Stomach (tissue), 9 donors: ENCODE measurements around the gene EIF6. TPM values are rescaled to one million over a fixed set of nuclear protein-coding genes. Genes with fewer than 3 reads are reported as not detected.

Source experiments
- DNase-seq, 2 donors: peaks; one replicate each; pipeline versions ENCODE4 v3.0.0 to v3.0.0-alpha.2; 2013 to 2019
- H3K27ac ChIP-seq, 5 donors: fragments of 200-600 bp in 4 of 5; sonication (generic) in 4 of 5; one replicate each; pipeline ENCODE4 v1.5.1; 2013 to 2019; ENCODE audit warnings: mild to moderate bottlenecking in 1 of 5, moderate library complexity in 1 of 5
- H3K27me3 ChIP-seq, 3 donors: fragments of 200-600 bp; sonication (generic); one replicate each; pipeline ENCODE4 v1.5.1; 2017 to 2019; ENCODE audit warnings: mixed run types in 1 of 3
- H3K36me3 ChIP-seq, 4 donors: fragments of 200-600 bp; sonication (generic); 1 replicate in 3 of 4; 2 replicates in 1 of 4; pipeline ENCODE4 v1.5.1; 2016 to 2019
- H3K4me1 ChIP-seq, 4 donors: fragments of 200-600 bp; sonication (generic); one replicate each; pipeline ENCODE4 v1.5.1; 2016 to 2019
- H3K4me3 ChIP-seq, 4 donors: fragments of 200-600 bp; sonication (generic) in 3 of 4; one replicate each; pipeline ENCODE4 v1.5.1; 2016 to 2019; ENCODE audit warnings: mild to moderate bottlenecking in 1 of 4
- H3K9me3 ChIP-seq, 4 donors: fragments of 200-600 bp; sonication (generic); one replicate each; pipeline ENCODE4 v1.5.1; 2016 to 2019
- CTCF ChIP-seq, 7 experiments: fragments of 450-650 bp in 4 of 7; fragments of 200-600 bp in 3 of 7; sonication (generic) in 3 of 7; IDR thresholded peaks; one replicate each; pipeline ENCODE4 v1.5.1; 2016 to 2019; ENCODE audit warnings: antibody characterized with exemption in 7 of 7, control low read depth in 2 of 7, mild to moderate bottlenecking in 1 of 7
- EP300 ChIP-seq: sonication (generic); formaldehyde crosslinking; IDR thresholded peaks from one replicate; pipeline ENCODE4 v1.6.1; 2017; ENCODE audit warnings: antibody characterized with exemption
- POLR2A ChIP-seq, 4 donors: fragments of 450-650 bp; IDR thresholded peaks; one replicate each; pipeline ENCODE4 v1.6.1; 2016; ENCODE audit warnings: antibody characterized with exemption in 4 of 4, control low read depth in 2 of 4, mild to moderate bottlenecking in 1 of 4, moderate library complexity in 1 of 4
- POLR2AphosphoS5 ChIP-seq, 3 donors: sonication (generic); formaldehyde crosslinking; IDR thresholded peaks; one replicate each; pipeline ENCODE4 v1.6.1; 2016; ENCODE audit warnings: antibody characterized with exemption in 3 of 3
- WGBS, 5 donors: extraction: QIAGEN DNeasy Blood & Tissue Kit in 3 of 5; methylation state at CpG; one replicate each; pipeline versions ENCODE4 v1.1.5 to v1.1.7; 2013 to 2018; 5-methylcytosine and 5-hydroxymethylcytosine counted together
- intact Hi-C: fragments of 100-400 bp; cut with DNase I; formaldehyde crosslinking; loops from one replicate; pipeline ENCODE4 v1.15.1; 2023; ENCODE audit warnings: low total_unique reads
- polyA plus RNA-seq, 3 donors: library from polyadenylated mRNA; stranded (reverse); fragments of 200-250 nt; gene quantifications; one replicate each; pipeline ENCODE4 v1.2.3, GENCODE V29; 2013
- total RNA-seq, 5 donors: library from RNA; depleted of rRNA; stranded (reverse); fragments of >200 nt; gene quantifications; one replicate each; pipeline versions ENCODE4 v1.1.0 to v1.2.3, GENCODE V29; 2014 to 2016
- donor health status: healthy with polysubstance abuse.
- donor health status: Bipolar disorder and iron deficiency.
- donor health status: healthy.

EIF6 gene
- total and polyA plus RNA-seq, 8 donors, result 16.3 to 163 (median 99.1) TPM

GRCh38 chr20:35329435-35330139 is 45.0 kb upstream of the EIF6 start:
- TF ChIP-seq POLR2AphosphoS5 (IDR thresholded peaks at IDR 0.05), result no peak
- TF ChIP-seq EP300, result no peak
- peak in 3 of 7 experiments; percentile 13 to 44 (median 27) for TF ChIP-seq CTCF (IDR thresholded peaks at IDR 0.05)
- H3K27me3 ChIP-seq, result no peaks in the 10 kb centered on the region
- H3K4me1 ChIP-seq, result peaks cover 5 to 54% (median 32%) of the 10 kb centered on the region in 4 donors
- no peaks in the 10 kb centered on the region for H3K36me3 ChIP-seq
- 42 to 70% (median 47%) methylated on average over 4 of the region's 4 CpGs for WGBS, 5 donors
- intact Hi-C loops, result no loop called here
- H3K27ac ChIP-seq, result no peak overlapping the region
- no peak overlapping the region for H3K4me3 ChIP-seq
- H3K9me3 ChIP-seq, result no peaks in the 10 kb centered on the region
- peak; percentile 48 to 60 for DNase-seq

GRCh38 chr20:35328689-35329088 is 44.1 kb upstream of the EIF6 start:
- Histone ChIP-seq H3K4me1 (peaks cover 5 to 45% (median 29%) of the 10 kb centered on the region in 4 donors), H3K27me3 (no peaks in the 10 kb centered on the region), H3K4me3 (no peak overlapping the region), H3K9me3 (no peaks in the 10 kb centered on the region), H3K36me3 (no peaks in the 10 kb centered on the region), H3K27ac (no peak overlapping the region)
- intact Hi-C loops, result no loop called here
- WGBS, 5 donors, result 76 to 85% (median 81%) methylated on average over 4 of the region's 4 CpGs
- no peak for TF ChIP-seq POLR2A (IDR thresholded peaks at IDR 0.05)
- TF ChIP-seq CTCF (IDR thresholded peaks at IDR 0.05), result no peak
- no peak for TF ChIP-seq POLR2AphosphoS5 (IDR thresholded peaks at IDR 0.05)
- TF ChIP-seq EP300, result no peak
- no peak for DNase-seq

GRCh38 chr20:35328095-35328685 is 43.6 kb upstream of the EIF6 start:
- Histone ChIP-seq H3K27me3 (no peaks in the 10 kb centered on the region), H3K27ac (peak overlapping the region in 1 of 5 donors; percentile 66), H3K36me3 (no peaks in the 10 kb centered on the region), H3K4me3 (no peak overlapping the region), H3K9me3 (no peaks in the 10 kb centered on the region), H3K4me1 (peaks cover 5 to 40% (median 27%) of the 10 kb centered on the region in 4 donors)
- TF ChIP-seq POLR2AphosphoS5 (IDR thresholded peaks at IDR 0.05) (no peak), CTCF (IDR thresholded peaks at IDR 0.05) (no peak)
- DNase-seq, result no peak
- 93 to 100% (median 95%) methylated on average over 3 of the region's 3 CpGs for WGBS, 5 donors
- intact Hi-C loops, result no loop called here

GRCh38 chr20:35327074-35327976 is 42.8 kb upstream of the EIF6 start:
- peak; percentile 58 to 64 for DNase-seq
- H3K4me1 ChIP-seq, result peaks cover 5 to 36% (median 23%) of the 10 kb centered on the region in 4 donors
- 80 to 85% (median 83%) methylated on average over 4 of the region's 4 CpGs for WGBS, 5 donors
- no peaks in the 10 kb centered on the region for H3K9me3 ChIP-seq
- H3K27me3 ChIP-seq, result no peaks in the 10 kb centered on the region
- peak overlapping the region; percentile 46 to 75 (median 63) for H3K27ac ChIP-seq
- no peak overlapping the region for H3K4me3 ChIP-seq
- intact Hi-C loops, result no loop called here
- H3K36me3 ChIP-seq, result no peaks in the 10 kb centered on the region
- TF ChIP-seq CTCF (IDR thresholded peaks at IDR 0.05), result no peak
- no peak for TF ChIP-seq EP300
- peak in 2 of 3 donors; percentile 64 to 86 for TF ChIP-seq POLR2AphosphoS5 (IDR thresholded peaks at IDR 0.05)
